Measurements from ENCODE around the gene EXOC2.

GRCh38 chr6:498795-499231, 194.1 kb downstream of the EXOC2 start:
- no peak for TF ChIP-seq CTCF (IDR thresholded peaks at IDR 0.05)
- no peak for TF ChIP-seq POLR2A (IDR thresholded peaks at IDR 0.05)

Measured in adrenal gland (tissue), 5 donors.